A172 (cell line): ENCODE results near the gene AGMO. TPM values are rescaled to one million over a fixed set of nuclear protein-coding genes. Genes with fewer than 3 reads are reported as not detected.

Source experiments
- DNase-seq: peaks from one replicate; pipeline ENCODE4 v3.0.0-alpha.2; 2015; ENCODE audit warnings: low spot score
- total RNA-seq: library from RNA; depleted of rRNA; stranded (reverse); fragments of >200 nt; shearing (Covaris generic); gene quantifications from 2 replicates; pipeline ENCODE4 v1.2.3, GENCODE V29; 2014

AGMO gene
- total RNA-seq, 1 experiment from 2014 or later = not detected

GRCh38 chr7:15399441-15399840, 162.4 kb downstream of the AGMO start:
- DNase-seq = no peak

- no peak for DNase-seq
Measured at GRCh38 chr7:15397922-15398760, 163.7 kb downstream of the AGMO start.

GRCh38 chr7:15397159-15397550, 164.7 kb downstream of the AGMO start:
- no peak for DNase-seq

GRCh38 chr7:15396210-15397158, 165.3 kb downstream of the AGMO start:
- peak; percentile 13 for DNase-seq

- no peak for DNase-seq
Measured at GRCh38 chr7:15389073-15389472, 172.7 kb downstream of the AGMO start.

GRCh38 chr7:15378494-15379145, 183.2 kb downstream of the AGMO start:
- no peak for DNase-seq

- no peak for DNase-seq
Measured at GRCh38 chr7:15376600-15376999, 185.2 kb downstream of the AGMO start.

GRCh38 chr7:15370441-15370840, 191.4 kb downstream of the AGMO start:
- no peak for DNase-seq

- DNase-seq = no peak
Measured at GRCh38 chr7:15368653-15369052, 193.2 kb downstream of the AGMO start.

GRCh38 chr7:15367897-15368296, 193.9 kb downstream of the AGMO start:
- DNase-seq = no peak

- no peak for DNase-seq
Measured at GRCh38 chr7:15358112-15358511, 203.7 kb downstream of the AGMO start.

- DNase-seq = peak; percentile 16
Measured at GRCh38 chr7:15352421-15353206, 209.2 kb downstream of the AGMO start.

GRCh38 chr7:15345216-15345615, 216.6 kb downstream of the AGMO start:
- no peak for DNase-seq

GRCh38 chr7:15341817-15342216, 220.0 kb downstream of the AGMO start:
- no peak for DNase-seq

- DNase-seq = no peak
Measured at GRCh38 chr7:15336146-15336545, 225.7 kb downstream of the AGMO start.

- DNase-seq = no peak
Measured at GRCh38 chr7:15335390-15335789, 226.4 kb downstream of the AGMO start.

- no peak for DNase-seq
Measured at GRCh38 chr7:15334536-15335263, 227.1 kb downstream of the AGMO start.

GRCh38 chr7:15332956-15333355, 228.9 kb downstream of the AGMO start:
- DNase-seq = no peak

GRCh38 chr7:15330943-15331342, 230.9 kb downstream of the AGMO start:
- DNase-seq = no peak

- DNase-seq = no peak
Measured at GRCh38 chr7:15327001-15327400, 234.8 kb downstream of the AGMO start.
